CMK (cell line): ENCODE data around the gene KRT31.
"Not testable (repeated sequence)": the region's sequence is repeated elsewhere in the genome, so short reads cannot be mapped to it uniquely, and the experiment has no call there.

Experiments used
- DNase-seq: peaks from one replicate; pipeline ENCODE4 v3.0.0-alpha.2; 2010; ENCODE audit warnings: low read depth

Gene KRT31

DNA sequence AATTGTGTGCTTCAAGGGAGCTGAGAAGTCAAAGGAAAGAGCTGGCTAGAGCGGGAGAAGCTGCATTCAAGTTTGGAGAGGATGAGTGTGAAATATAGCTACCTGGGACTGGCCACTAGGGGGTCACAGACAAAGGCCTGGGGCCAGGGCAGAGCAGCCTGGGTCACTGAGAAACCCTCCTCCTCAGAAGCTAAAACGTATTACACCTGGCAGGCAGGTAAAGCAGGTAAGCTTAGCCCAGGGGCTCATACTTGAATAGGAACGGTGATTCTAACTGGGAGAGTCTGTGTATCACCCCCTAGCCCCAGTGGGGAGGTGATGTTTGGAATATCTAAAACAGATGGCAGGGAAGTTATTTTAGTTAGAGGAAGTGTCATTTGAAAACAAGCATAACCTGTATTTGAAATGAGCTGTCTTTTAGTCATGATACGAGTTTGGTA is 20.2 kb upstream of the KRT31 start:
- no peak for DNase-seq

DNA sequence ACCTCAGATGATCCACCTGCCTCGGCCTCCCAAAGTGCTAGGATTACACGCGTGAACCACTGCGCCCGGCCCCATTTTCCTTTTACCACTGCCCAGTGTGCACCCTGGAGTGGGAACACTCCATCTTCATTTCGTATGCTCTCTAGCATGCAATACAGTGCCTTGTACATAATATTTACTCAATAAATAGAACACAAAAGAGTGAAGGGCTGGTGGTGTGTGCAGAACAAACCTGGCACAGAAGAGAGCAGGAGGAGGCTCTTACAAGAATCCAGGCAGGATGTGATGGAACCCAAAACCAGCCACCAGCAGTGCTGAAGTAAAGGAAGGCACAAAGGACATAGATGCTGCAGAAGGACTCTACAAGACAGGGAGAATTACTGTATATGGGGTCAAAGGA is 19.7 kb upstream of the KRT31 start:
- DNase-seq = no peak

- no peak for DNase-seq
Observed at GRCh38 chr17:41416479-41416878, 19.1 kb upstream of the KRT31 start.

GRCh38 chr17:41415833-41416335 is 18.5 kb upstream of the KRT31 start:
- DNase-seq = no peak

DNA sequence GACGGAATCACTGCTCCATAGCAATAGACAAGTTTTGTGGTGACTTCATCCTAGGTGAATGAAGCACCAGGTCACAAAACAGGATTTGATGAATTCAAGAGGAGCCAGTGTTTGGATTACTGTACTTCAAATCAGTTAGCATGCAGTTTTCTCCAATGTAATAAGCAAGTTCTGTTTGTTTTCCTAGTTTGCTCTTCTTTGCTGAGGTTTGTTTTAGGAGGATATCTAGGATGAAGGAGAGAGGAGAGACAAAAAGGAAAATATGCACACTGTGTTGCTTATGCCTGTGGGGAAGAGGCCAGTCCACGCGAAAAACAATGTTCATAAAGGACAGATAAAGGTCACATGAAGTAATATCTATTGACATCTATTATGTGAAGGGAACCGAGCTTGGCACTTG is 18.0 kb upstream of the KRT31 start:
- DNase-seq = no peak

DNA sequence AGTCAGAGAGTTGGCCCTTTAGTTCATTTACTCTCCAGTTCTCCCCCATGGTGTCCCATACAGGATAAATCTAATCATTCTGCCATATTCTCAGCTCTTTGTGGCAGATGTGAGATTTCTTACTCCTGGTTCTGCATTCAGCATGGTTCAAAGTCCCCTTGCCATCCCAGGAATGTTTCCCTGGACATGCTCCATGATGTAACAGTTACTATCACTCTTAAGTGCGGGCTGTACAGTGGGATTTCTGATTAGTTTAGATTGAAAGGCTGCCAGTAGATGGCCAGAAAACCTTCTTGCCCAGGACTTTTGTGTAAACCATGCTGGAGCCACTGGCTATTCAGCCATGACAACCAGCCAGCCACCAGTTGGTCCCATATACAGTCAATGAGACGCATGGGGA is 16.6 kb upstream of the KRT31 start:
- no peak for DNase-seq

DNA sequence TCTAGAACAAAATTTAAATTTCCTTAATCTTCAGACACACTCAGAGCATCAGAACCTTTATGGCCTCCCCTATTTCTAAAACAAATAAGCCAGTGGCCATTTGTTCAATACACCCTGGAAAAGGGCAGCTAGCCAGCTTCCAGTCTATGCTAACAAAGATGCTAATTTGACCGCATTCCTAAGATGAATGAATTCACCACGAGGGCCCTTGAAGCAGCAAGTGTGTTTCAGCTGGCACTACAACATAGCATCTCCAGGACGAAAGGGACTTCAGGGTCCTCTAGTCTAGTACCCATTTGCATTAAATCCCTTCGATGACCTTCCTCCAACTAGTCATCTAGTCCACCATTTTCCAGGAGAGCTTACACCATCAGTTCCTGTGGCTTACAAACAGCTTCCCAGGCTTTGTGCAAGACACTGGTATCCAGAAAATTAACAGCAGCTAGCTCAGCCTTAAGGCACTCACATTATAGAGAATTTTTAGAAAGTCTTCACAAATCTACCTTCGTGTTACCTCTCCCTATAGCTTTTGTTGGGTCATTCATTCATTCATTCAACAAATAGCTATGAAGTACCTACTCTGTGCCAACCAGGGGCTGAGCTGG is 16.0 kb upstream of the KRT31 start:
- no peak for DNase-seq

- no peak for DNase-seq
Observed at GRCh38 chr17:41411072-41411840, 13.8 kb upstream of the KRT31 start.

GRCh38 chr17:41407226-41407625 is 9.8 kb upstream of the KRT31 start:
- DNase-seq = no peak

DNA sequence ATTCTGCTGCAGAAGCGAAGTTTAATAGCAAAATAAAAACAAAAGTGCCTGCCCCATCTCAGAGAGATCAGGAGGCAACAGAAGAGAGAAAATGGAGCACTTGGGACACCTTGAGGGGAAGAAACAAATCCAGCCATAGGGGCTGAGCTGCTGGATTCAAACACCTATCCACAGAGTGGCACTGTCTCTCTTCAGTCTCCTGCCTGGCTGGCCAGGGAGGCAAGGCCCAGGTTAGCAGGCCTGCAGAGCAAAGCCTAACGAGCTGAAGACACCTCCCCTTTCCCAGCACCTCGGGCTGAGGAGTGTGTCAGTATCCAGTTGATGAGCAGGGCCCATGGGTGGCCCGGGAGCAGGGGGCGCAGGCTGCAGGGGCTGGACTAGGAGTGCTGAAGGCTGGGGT is 8.8 kb upstream of the KRT31 start:
- DNase-seq = no peak

GRCh38 chr17:41404024-41404671 is 6.7 kb upstream of the KRT31 start:
- DNase-seq = no peak

GRCh38 chr17:41403404-41404023 is 6.1 kb upstream of the KRT31 start:
- no peak for DNase-seq

GRCh38 chr17:41402161-41402560 is 4.8 kb upstream of the KRT31 start:
- DNase-seq = no peak

DNA sequence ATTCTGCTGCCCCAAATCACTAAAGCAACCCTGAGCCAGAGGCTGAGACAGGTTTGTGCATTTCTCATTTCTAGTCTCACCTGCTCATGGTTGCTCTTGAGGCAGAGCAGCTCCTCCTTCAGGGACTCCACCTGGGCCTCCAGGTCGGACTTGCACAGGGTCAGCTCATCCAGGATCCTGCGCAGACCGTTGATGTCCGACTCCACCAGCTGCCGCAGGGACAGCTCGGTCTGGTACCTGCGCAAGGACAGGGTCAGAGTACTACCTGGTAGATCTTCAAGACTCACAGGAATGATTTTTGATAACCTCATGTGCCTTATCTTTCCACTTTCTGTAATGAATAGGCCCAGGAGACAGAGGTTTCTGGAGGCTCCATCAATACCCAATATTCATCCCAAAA is 1.1 kb downstream of the KRT31 start:
- DNase-seq = no peak

GRCh38 chr17:41395611-41396010 is 1.8 kb downstream of the KRT31 start:
- DNase-seq = no peak

- DNase-seq = not testable (repeated sequence)
Observed at GRCh38 chr17:41395044-41395443, 2.4 kb downstream of the KRT31 start.

- no peak for DNase-seq
Observed at GRCh38 chr17:41394254-41394996, 3.0 kb downstream of the KRT31 start.

DNA sequence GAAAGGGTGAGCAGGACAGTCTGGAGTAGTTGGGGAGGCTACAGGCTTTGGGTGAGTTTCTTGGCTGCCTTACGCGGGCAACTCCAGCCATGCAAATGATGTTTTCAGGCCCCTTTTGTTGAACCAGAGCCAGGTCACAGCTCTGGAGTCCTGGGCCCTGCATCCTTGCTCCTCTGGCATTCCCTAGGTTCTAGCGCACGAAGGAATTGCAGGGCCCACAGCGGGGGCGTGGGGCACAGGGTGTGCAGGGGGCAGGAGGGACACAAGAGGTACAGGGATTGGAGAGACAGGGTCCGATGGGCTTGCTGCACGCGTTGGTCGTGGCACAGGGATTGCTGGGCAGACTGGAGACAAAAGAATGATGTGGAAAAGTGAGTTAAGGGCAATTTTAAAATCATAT is 3.6 kb downstream of the KRT31 start:
- DNase-seq = no peak

- DNase-seq = no peak
Observed at GRCh38 chr17:41393294-41393693, 4.1 kb downstream of the KRT31 start.

GRCh38 chr17:41392278-41392677 is 5.1 kb downstream of the KRT31 start:
- DNase-seq = no peak

DNA sequence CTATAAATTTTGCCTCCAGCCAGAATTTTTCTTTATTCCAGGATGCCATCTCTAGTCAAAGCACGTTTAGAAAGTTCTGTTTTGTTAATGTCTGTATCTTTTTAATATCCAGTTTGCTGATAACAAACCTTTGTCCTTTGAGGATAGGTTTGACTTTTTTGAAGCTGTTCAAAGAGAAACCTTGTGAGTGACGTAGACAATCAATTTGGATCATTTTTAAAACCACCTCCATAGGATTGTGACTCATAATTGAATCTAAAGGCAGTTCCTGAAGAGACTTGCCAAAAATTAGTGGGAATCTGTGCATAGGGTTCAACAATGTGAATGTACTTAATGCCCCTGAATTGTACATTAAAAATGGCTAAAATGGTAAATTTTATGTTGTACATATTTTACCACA is 5.9 kb downstream of the KRT31 start:
- no peak for DNase-seq

DNA sequence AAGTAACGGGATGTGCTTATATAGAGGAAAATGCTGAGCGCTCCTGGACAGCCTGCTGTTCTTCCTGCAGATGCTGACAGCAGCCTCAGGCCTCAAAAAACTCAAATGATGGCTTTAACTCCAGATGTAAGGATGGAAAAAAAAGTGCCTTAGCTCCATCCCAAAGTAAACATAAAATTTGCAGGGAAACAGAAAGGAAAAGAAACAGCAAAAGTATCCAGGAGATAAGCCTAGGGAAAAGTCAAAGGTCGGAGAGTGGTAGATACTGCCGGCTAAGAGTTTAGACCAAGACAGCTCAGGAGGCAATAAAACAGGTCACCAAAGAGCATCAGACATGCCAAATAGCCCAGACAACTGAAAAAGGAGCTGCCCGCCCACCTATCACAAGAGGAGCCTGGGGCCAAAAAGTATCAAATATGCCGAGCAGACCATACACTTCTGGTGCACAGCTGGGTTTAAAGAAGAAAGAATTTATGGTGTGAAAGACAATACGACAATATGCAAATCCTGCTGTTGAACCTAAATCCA is 6.9 kb downstream of the KRT31 start:
- DNase-seq = no peak
